Activated effector memory CD4-positive, alpha-beta T cell treated with anti-CD3 and anti-CD28 coated beads, Interleukin-2, amount 50 U/mL, for 16 hours (primary cell): ENCODE measurements around the gene NID1.
"Not testable (repeated sequence)": the region's sequence is repeated elsewhere in the genome, so short reads cannot be mapped to it uniquely, and the experiment has no call there.

ENCODE experiments used
- DNase-seq: peaks from one replicate; pipeline ENCODE4 v3.0.0-alpha.2; 2020

NID1 gene

GRCh38 chr1:235933017-235933765 lies 131.7 kb downstream of the NID1 start:
- no peak for DNase-seq

GRCh38 chr1:235932090-235932510 lies 132.8 kb downstream of the NID1 start:
- DNase-seq = no peak

GRCh38 chr1:235931171-235931738 lies 133.6 kb downstream of the NID1 start:
- DNase-seq = no peak

GRCh38 chr1:235930543-235930942 lies 134.3 kb downstream of the NID1 start:
- no peak for DNase-seq

- no peak for DNase-seq
These were observed 135.7 kb downstream of the NID1 start for GRCh38 chr1:235929216-235929615.

GRCh38 chr1:235928197-235928596 lies 136.7 kb downstream of the NID1 start:
- DNase-seq = no peak

GRCh38 chr1:235927551-235927950 lies 137.3 kb downstream of the NID1 start:
- not testable (repeated sequence) for DNase-seq
